Measurements from ENCODE around the gene JAZF1.

GRCh38 chr7:27953361-27953760 lies 227.2 kb downstream of the JAZF1 start:
- TF ChIP-seq, protein P1, sequence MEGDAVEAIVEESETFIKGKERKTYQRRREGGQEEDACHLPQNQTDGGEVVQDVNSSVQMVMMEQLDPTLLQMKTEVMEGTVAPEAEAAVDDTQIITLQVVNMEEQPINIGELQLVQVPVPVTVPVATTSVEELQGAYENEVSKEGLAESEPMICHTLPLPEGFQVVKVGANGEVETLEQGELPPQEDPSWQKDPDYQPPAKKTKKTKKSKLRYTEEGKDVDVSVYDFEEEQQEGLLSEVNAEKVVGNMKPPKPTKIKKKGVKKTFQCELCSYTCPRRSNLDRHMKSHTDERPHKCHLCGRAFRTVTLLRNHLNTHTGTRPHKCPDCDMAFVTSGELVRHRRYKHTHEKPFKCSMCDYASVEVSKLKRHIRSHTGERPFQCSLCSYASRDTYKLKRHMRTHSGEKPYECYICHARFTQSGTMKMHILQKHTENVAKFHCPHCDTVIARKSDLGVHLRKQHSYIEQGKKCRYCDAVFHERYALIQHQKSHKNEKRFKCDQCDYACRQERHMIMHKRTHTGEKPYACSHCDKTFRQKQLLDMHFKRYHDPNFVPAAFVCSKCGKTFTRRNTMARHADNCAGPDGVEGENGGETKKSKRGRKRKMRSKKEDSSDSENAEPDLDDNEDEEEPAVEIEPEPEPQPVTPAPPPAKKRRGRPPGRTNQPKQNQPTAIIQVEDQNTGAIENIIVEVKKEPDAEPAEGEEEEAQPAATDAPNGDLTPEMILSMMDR (IDR thresholded peaks at IDR 0.05), result no peak
- no peak for TF ChIP-seq ZFX (IDR thresholded peaks at IDR 0.05; ENCODE audit: borderline replicate concordance)

Measured in 22Rv1 (cell line).